Measurements from ENCODE around the gene MED25.

Gene MED25

GRCh38 chr19:49875177-49875576 is 57.1 kb downstream of the MED25 start:
- no peak for DNase-seq

GRCh38 chr19:49875857-49876421 is 57.9 kb downstream of the MED25 start:
- DNase-seq = peak; percentile 32

GRCh38 chr19:49876422-49877019 is 58.4 kb downstream of the MED25 start:
- DNase-seq = peak; percentile 95

- DNase-seq = peak; percentile 98
Observed at GRCh38 chr19:49877020-49877878, 59.2 kb downstream of the MED25 start, which contains the start of the genes AKT1S1 and TBC1D17. Gene AKT1S1 (minus strand): TSS chr19:49877355. CDS start chr19:49873295, 4,060 bp downstream. Gene TBC1D17 (plus strand): TSS chr19:49877702. CDS start chr19:49877724, 22 bp downstream.

- peak; percentile 98 for DNase-seq
Observed at GRCh38 chr19:49877879-49878743, 60.0 kb downstream of the MED25 start.

- no peak for DNase-seq
Observed at GRCh38 chr19:49878744-49879070, 60.6 kb downstream of the MED25 start.

GRCh38 chr19:49879243-49879963 is 61.3 kb downstream of the MED25 start:
- DNase-seq = no peak

- no peak for DNase-seq
Observed at GRCh38 chr19:49880162-49880869, 62.2 kb downstream of the MED25 start.

- DNase-seq = no peak
Observed at GRCh38 chr19:49881186-49881585, 63.1 kb downstream of the MED25 start.

GRCh38 chr19:49881672-49882394 is 63.7 kb downstream of the MED25 start:
- no peak for DNase-seq

- no peak for DNase-seq
Observed at GRCh38 chr19:49882643-49883042, 64.6 kb downstream of the MED25 start.

- DNase-seq = no peak
Observed at GRCh38 chr19:49883094-49883493, 65.0 kb downstream of the MED25 start.

GRCh38 chr19:49884109-49884508 is 66.0 kb downstream of the MED25 start:
- DNase-seq = no peak

GRCh38 chr19:49884760-49885159 is 66.7 kb downstream of the MED25 start:
- no peak for DNase-seq

Measured in effector CD4-positive, alpha-beta T cell (primary cell).